ENCODE data around the gene GTF3C4. TPM values are rescaled to one million over a fixed set of nuclear protein-coding genes. Genes with fewer than 3 reads are reported as not detected.

GTF3C4 gene
- total and polyA plus RNA-seq, 2 of the 8 experiments (the other 6 are each of a cell fraction or from before 2014, with no cell fraction given): 6.8 to 39.2 TPM

DNA sequence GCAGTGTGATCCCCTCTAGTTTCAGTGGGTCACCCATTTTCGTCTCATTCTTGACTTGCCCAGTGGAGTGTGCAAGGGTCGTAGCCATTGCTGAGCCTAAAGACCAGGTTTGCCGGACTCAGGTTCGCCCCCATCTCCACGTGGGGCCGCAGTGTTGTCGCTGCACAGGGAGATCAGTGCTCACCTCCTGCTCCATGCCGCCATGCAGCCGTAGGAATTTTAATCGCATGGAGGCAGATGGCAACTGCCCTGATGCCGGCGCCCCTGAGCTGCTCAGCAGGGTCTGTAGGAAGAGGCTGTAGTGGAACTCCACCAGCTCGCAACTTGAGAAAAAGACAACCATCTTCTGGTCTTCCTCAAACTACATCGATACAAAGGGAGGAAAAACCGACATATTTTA is 24.6 kb upstream of the GTF3C4 start:
- Histone ChIP-seq H3K36me3 (ENCODE audit: control insufficient read depth in 2 of 4, insufficient read depth in 4 of 4, low read length in 3 of 4) (peaks cover 16 to 69% (median 52%) of the 10 kb centered on the region in 4 experiments; a peak in 7 of 8 replicates), H4K20me1 (replicated peaks in 1 of 2; ENCODE audit: control insufficient read depth in 1 of 2, insufficient read depth in 2 of 2, low read length in 2 of 2) (peaks cover 0 to 4% of the 10 kb centered on the region in 2 experiments)
- POLR2A ChIA-PET (ENCODE audit: partially characterized antibody): interaction anchor here (1.3 kb wide), 1 partner anchor 24 kb away, joined by 5 read pairs; the partner anchor contains the start of genes DDX31 and GTF3C4
- TF ChIP-seq EZH2 (IDR thresholded peaks at IDR 0.05; ENCODE audit: low read depth, low read length, severe bottlenecking): no peak
- no peak for TF ChIP-seq HDAC6 (IDR thresholded peaks at IDR 0.05; ENCODE audit: low read depth, low read length)
- TF ChIP-seq TBP (IDR thresholded peaks at IDR 0.05; ENCODE audit: low read depth, low read length): no peak
- no peak for TF ChIP-seq SAP30 (IDR thresholded peaks at IDR 0.05; ENCODE audit: insufficient read depth, insufficient replicate concordance, low read length)
- no peak for TF ChIP-seq RNF2 (IDR thresholded peaks at IDR 0.05; ENCODE audit: borderline replicate concordance, low read depth, low read length, missing control alignments, poor library complexity, severe bottlenecking)
- no peak for TF ChIP-seq KDM5A (IDR thresholded peaks at IDR 0.05; ENCODE audit: low read length)
- TF ChIP-seq CBX5 (IDR thresholded peaks at IDR 0.05; ENCODE audit: low read depth, low read length): no peak
- no peak for TF ChIP-seq NRF1 (IDR thresholded peaks at IDR 0.05; ENCODE audit: low read depth, low read length)
- TF ChIP-seq RAD21 (IDR thresholded peaks at IDR 0.05 in 1 of 2, conservative IDR thresholded peaks at IDR 0.05 in 1 of 2; ENCODE audit: low read depth in 2 of 2, low read length in 2 of 2): no peak
- no peak for TF ChIP-seq CTCF (IDR thresholded peaks at IDR 0.05; ENCODE audit: control extremely low read depth in 1 of 3, insufficient read depth in 1 of 3, low read depth in 1 of 3, low read length in 3 of 3)

More for the DNA sequence above, 24.6 kb upstream of the GTF3C4 start:
- Histone ChIP-seq H2BK5ac (ENCODE audit: low read depth, low read length) (no peak overlapping the region), H2BK15ac (ENCODE audit: low read length) (no peak overlapping the region), H2AK5ac (ENCODE audit: low read depth, low read length) (no peak overlapping the region), H3K18ac (ENCODE audit: extremely low read depth, low read length) (no peak overlapping the region), H3K56ac (replicated peaks; ENCODE audit: insufficient read length, low read depth, low read length) (no peak overlapping the region), H3K4ac (replicated peaks; ENCODE audit: insufficient read length, low read depth, low read length) (no peak overlapping the region), H3K4me1 (replicated peaks in 1 of 4; ENCODE audit: control insufficient read depth in 3 of 4, insufficient read depth in 4 of 4, low read length in 3 of 4) (no peaks in the 10 kb centered on the region), H3K27me3 (replicated peaks in 1 of 4; ENCODE audit: control insufficient read depth in 3 of 4, extremely low read depth in 1 of 4, insufficient read depth in 3 of 4, low read length in 3 of 4) (no peaks in the 10 kb centered on the region), H3K4me2 (ENCODE audit: insufficient read depth in 1 of 2, low read depth in 2 of 2, low read length in 2 of 2) (no peak overlapping the region), H3K9ac (replicated peaks in 1 of 4; ENCODE audit: extremely low read depth in 1 of 4, low read depth in 3 of 4, low read length in 3 of 4) (no peak overlapping the region), H3K23me2 (ENCODE audit: low read depth, low read length) (no peaks in the 10 kb centered on the region), H4K5ac (ENCODE audit: insufficient read length, low read depth, low read length) (no peak overlapping the region), H3K27ac (ENCODE audit: low read depth, low read length) (no peak overlapping the region), H3K9me3 (ENCODE audit: insufficient read depth in 2 of 2, low read depth in 1 of 2, low read length in 1 of 2) (no peaks in the 10 kb centered on the region), H3K23ac (ENCODE audit: insufficient read length) (no peak overlapping the region), H4K8ac (ENCODE audit: extremely low read depth, insufficient read depth, low read length) (peak overlapping the region; percentile 54; the same call in 1 of the 2 replicates), H2AFZ (ENCODE audit: low read length) (no peak overlapping the region), H2BK12ac (ENCODE audit: low read depth, low read length) (no peak overlapping the region), H3K79me1 (ENCODE audit: low read depth, low read length) (no peaks in the 10 kb centered on the region), H3K79me2 (ENCODE audit: control insufficient read depth in 1 of 2, insufficient read depth in 2 of 2, low read length in 2 of 2) (no peaks in the 10 kb centered on the region), H2BK20ac (ENCODE audit: low read length) (no peak overlapping the region), H3K4me3 (ENCODE audit: extremely low read depth in 1 of 4, insufficient read depth in 2 of 4, low read depth in 3 of 4, low read length in 4 of 4) (no peak overlapping the region), H3K14ac (ENCODE audit: insufficient read length) (no peak overlapping the region), H4K91ac (replicated peaks; ENCODE audit: insufficient read length, low read length) (no peak overlapping the region), H2BK120ac (replicated peaks; ENCODE audit: low read depth, low read length) (no peak overlapping the region)
- FAIRE-seq (no peak), DNase-seq (ENCODE audit: low read depth in 1 of 2, low spot score in 2 of 2) (no peak)
- CTCF ChIA-PET (ENCODE audit: partially characterized antibody): interaction anchor here (0.9 to 2.9 kb wide), 10 partner anchors 8 to 252 kb away, joined by 3 to 17 read pairs (median 8); no protein-coding TSS in a partner anchor
- 92% methylated on average over 15 of the region's 15 CpGs; no CpG with 5 or more reads in 1 of the 2 experiments for WGBS, 2 experiments (ENCODE audit: extremely low coverage in 1 of 2, insufficient coverage in 1 of 2, insufficient read length in 1 of 2, insufficient replicate concordance in 2 of 2, low coverage in 1 of 2, low lambda C conversion rate in 2 of 2, missing lambda C conversion rate in 1 of 2)

Data from H1 (cell line).